Posterior cingulate gyrus (tissue), 11 donors: ENCODE data around the gene MDM4.
A peak's percentile ranks its signal among the peaks of the same experiment; 100 is the strongest.
"Not testable (repeated sequence)": the region's sequence is repeated elsewhere in the genome, so short reads cannot be mapped to it uniquely, and the experiment has no call there.

Experiments
- DNase-seq, 10 donors: peaks; one replicate each; pipeline versions ENCODE4 v3.0.0 to v3.0.0-alpha.2; 2020 to 2021; ENCODE audit warnings: mixed read lengths in 3 of 10
- intact Hi-C: fragments of 100-400 bp; cut with DNase I; formaldehyde crosslinking; loops from one replicate; pipeline ENCODE4 v1.15.1; 2023

Gene MDM4

GRCh38 chr1:204516180-204516879, at the start of gene MDM4:
MDM4 (plus strand) TSS chr1:204516406; CDS start chr1:204525519, 9,113 bp downstream.
- intact Hi-C loops, result no loop called here
- DNase-seq, result peak; percentile 82 to 98 (median 90)

- DNase-seq, result peak; percentile 66 to 97 (median 77)
These were observed 49.5 kb upstream of the MDM4 start for GRCh38 chr1:204466416-204467405.

GRCh38 chr1:204468206-204468605, 48.0 kb upstream of the MDM4 start:
- DNase-seq, result peak in 8 of 10 donors; percentile 55 to 94 (median 62)
- intact Hi-C loops, result no loop called here

More at GRCh38 chr1:204466416-204467405, 49.5 kb upstream of the MDM4 start:
- intact Hi-C loops, result loop anchor here (1.0 kb wide), 1 partner anchor 28 kb away; the partner anchor contains the start of gene PIK3C2B

- intact Hi-C loops, result no loop called here
- peak in 1 of 10 donors; percentile 67 for DNase-seq
These were observed 47.4 kb upstream of the MDM4 start for GRCh38 chr1:204468766-204469302.

- DNase-seq, result peak in 1 of 10 donors; percentile 55
These were observed 46.9 kb upstream of the MDM4 start for GRCh38 chr1:204469304-204469703.

GRCh38 chr1:204471687-204472086, 44.5 kb upstream of the MDM4 start:
- DNase-seq, result no peak
- intact Hi-C loops, result no loop called here

More at GRCh38 chr1:204469304-204469703, 46.9 kb upstream of the MDM4 start:
- intact Hi-C loops, result no loop called here

- DNase-seq, result no peak
- intact Hi-C loops, result no loop called here
These were observed 43.5 kb upstream of the MDM4 start for GRCh38 chr1:204472660-204473059.

- DNase-seq, result no peak
- intact Hi-C loops, result no loop called here
These were observed 42.7 kb upstream of the MDM4 start for GRCh38 chr1:204473400-204473965.

- DNase-seq, result no peak
- intact Hi-C loops, result no loop called here
These were observed 40.4 kb upstream of the MDM4 start for GRCh38 chr1:204475656-204476432.

- intact Hi-C loops, result no loop called here
- no peak for DNase-seq
These were observed 39.6 kb upstream of the MDM4 start for GRCh38 chr1:204476563-204476962.

- peak in 9 of 10 donors; percentile 57 to 97 (median 71) for DNase-seq
These were observed 39.0 kb upstream of the MDM4 start for GRCh38 chr1:204477036-204477740.

GRCh38 chr1:204478172-204478899, 37.9 kb upstream of the MDM4 start:
- DNase-seq, result no peak
- intact Hi-C loops, result no loop called here

More at GRCh38 chr1:204477036-204477740, 39.0 kb upstream of the MDM4 start:
- intact Hi-C loops, result no loop called here

GRCh38 chr1:204478921-204479320, 37.3 kb upstream of the MDM4 start:
- no peak for DNase-seq
- intact Hi-C loops, result no loop called here

- intact Hi-C loops, result no loop called here
These were observed 36.6 kb upstream of the MDM4 start for GRCh38 chr1:204479387-204480136.

GRCh38 chr1:204480515-204480914, 35.7 kb upstream of the MDM4 start:
- no peak for DNase-seq
- intact Hi-C loops, result no loop called here

More at GRCh38 chr1:204479387-204480136, 36.6 kb upstream of the MDM4 start:
- DNase-seq, result no peak

- DNase-seq, result no peak
- intact Hi-C loops, result no loop called here
These were observed 32.4 kb upstream of the MDM4 start for GRCh38 chr1:204483791-204484190.

GRCh38 chr1:204486513-204487255, 29.5 kb upstream of the MDM4 start:
- DNase-seq, intact Hi-C loops: not testable (repeated sequence)
